A549 treated with DMSO at 1 μM for 4 hours (cell line): ENCODE data around the gene DSN1. TPM values are rescaled to one million over a fixed set of nuclear protein-coding genes. Genes with fewer than 3 reads are reported as not detected.

Experiments
- total RNA-seq: library from RNA; stranded (reverse); fragments of 200-300 nt; extraction: Qiagen RNA extraction; gene quantifications from 5 replicates; pipeline ENCODE4 v1.2.3, GENCODE V29; 2022; ENCODE audit warnings: low read depth

The DSN1 gene
- 23.8 to 28.8 TPM (median 26.9 TPM) in 5 replicates for total RNA-seq

GRCh38 chr20:36773597-36774390 is at the start of gene DSN1:
TSS of gene DSN1 (minus strand) at chr20:36773763. CDS start at chr20:36771458, 2,305 bp downstream.

GRCh38 chr20:36745927-36746659 is 27.5 kb downstream of the DSN1 start, which contains the start of gene NDRG3:
TSS of gene NDRG3 (minus strand) at chr20:36746090. CDS start at chr20:36721735, 24,355 bp downstream.

Other genes with a start within 250 kb of the DSN1 start
- 14.6 to 24.4 TPM (median 20.7 TPM) in 5 replicates for gene MYL9, start 232.2 kb downstream of the DSN1 start, total RNA-seq
- 5.4 to 6.5 TPM (median 6.0 TPM) in 5 replicates for gene TGIF2, start 200.2 kb downstream of the DSN1 start, total RNA-seq
- gene RAB5IF, start 168.0 kb downstream of the DSN1 start, total RNA-seq: 213 to 300 TPM (median 259 TPM) in 5 replicates
- gene SLA2, start 127.6 kb downstream of the DSN1 start, total RNA-seq: 0.03 to 0.04 TPM in 2 of 5 replicates, not detected in the others
- 21.9 to 24.6 TPM (median 24.1 TPM) in 5 replicates for gene NDRG3, start 27.7 kb downstream of the DSN1 start, total RNA-seq
- gene TLDC2, start 102.4 kb upstream of the DSN1 start, total RNA-seq: not detected in 5 replicates
- 6.8 to 8.6 TPM (median 8.1 TPM) in 5 replicates for gene SAMHD1, start 177.9 kb upstream of the DSN1 start, total RNA-seq